HepG2 (cell line): ENCODE results near the gene SYT7. TPM values are rescaled to one million over a fixed set of nuclear protein-coding genes. Genes with fewer than 3 reads are reported as not detected.

Experiments
- ATAC-seq: fragments of 200-7000 bp; cut with Tn5 transposase; 3 replicates; pipeline ENCODE4 v1.9.1; 2020; ENCODE audit warnings: mild to moderate bottlenecking, moderate library complexity
- BruUV-seq: library from RNA; stranded (reverse); fragments of 400-500 nt; replicated peaks from 2 replicates; lab custom pipeline; 2021; lab: Mats Ljungman, UMichigan
- CTCF ChIA-PET: fragments of 300-600 bp; formaldehyde crosslinking; extraction: SDS; loops from one replicate; lab custom pipeline; 2021; ENCODE audit warnings: low total read pairs, inconsistent platforms, low intra/inter-chr PET ratio; lab: Yijun Ruan, JAX
- POLR2A ChIA-PET: fragments of 350-600 bp; sonication (Branson Sonifier 250); formaldehyde crosslinking; loops from one replicate; lab custom pipeline; 2020; ENCODE audit warnings: antibody characterized with exemption, inconsistent platforms; lab: Yijun Ruan, JAX
- DNase-seq: peaks from one replicate; pipeline ENCODE4 v3.0.0-alpha.2; 2015; ENCODE audit warnings: low spot score
- FAIRE-seq: peaks from 3 replicates; lab custom pipeline; 2011; peaks lifted over from hg19 to GRCh38; lab: Jason Lieb, UNC
- H2AFZ ChIP-seq: one replicate; pipeline ENCODE4 v1.6.1; 2011; ENCODE audit warnings: low read length, inconsistent platforms
- H3K27ac ChIP-seq: fragments of 300-600 bp; 3 replicates; pipeline ENCODE4 v1.8.0; 2011; ENCODE audit warnings: mixed run types, mild to moderate bottlenecking, mixed read lengths, low read length, inconsistent platforms; ENCODE audit not compliant: insufficient read depth; ENCODE audit errors: extremely low read length
- H3K27me3 ChIP-seq, 2 experiments: fragments of 200-600 bp in 1 of 2; 2 replicates in 1 of 2; 3 replicates in 1 of 2; pipeline versions ENCODE4 v1.6.0 to v1.8.0; 2011; ENCODE audit warnings: low read length in 2 of 2, mild to moderate bottlenecking in 2 of 2, moderate library complexity in 2 of 2, inconsistent platforms in 1 of 2; ENCODE audit not compliant: insufficient read depth in 2 of 2, control insufficient read depth in 1 of 2
- H3K36me3 ChIP-seq, 2 experiments: fragments of 200-600 bp in 1 of 2; replicated peaks in 1 of 2; 2 replicates in 1 of 2; 3 replicates in 1 of 2; pipeline versions ENCODE4 v1.5.1 to v1.8.0; 2011; ENCODE audit warnings: low read length in 2 of 2, inconsistent platforms in 1 of 2; ENCODE audit not compliant: insufficient read depth in 2 of 2, control insufficient read depth in 1 of 2
- H3K4me1 ChIP-seq: 2 replicates; pipeline ENCODE4 v1.5.1; 2012; ENCODE audit warnings: low read length, inconsistent platforms; ENCODE audit not compliant: insufficient read depth
- H3K4me2 ChIP-seq: 2 replicates; pipeline ENCODE4 v1.6.0; 2011; ENCODE audit warnings: low read depth, low read length, inconsistent platforms
- H3K4me3 ChIP-seq, 3 experiments: fragments of 200-600 bp in 1 of 3; sonication (generic), shearing (Covaris generic) in 1 of 3; replicated peaks in 1 of 3; 2 replicates each; pipeline ENCODE4 v1.5.1; 2011 to 2016; ENCODE audit warnings: low read length in 3 of 3, inconsistent platforms in 2 of 3, low read depth in 2 of 3, mild to moderate bottlenecking in 2 of 3, control low read depth in 1 of 3, mixed read lengths in 1 of 3; ENCODE audit not compliant: insufficient read depth in 1 of 3
- H3K79me2 ChIP-seq: one replicate; pipeline ENCODE4 v1.6.1; 2011; ENCODE audit warnings: low read length, inconsistent platforms; ENCODE audit not compliant: insufficient read depth
- H3K9ac ChIP-seq: 2 replicates; pipeline ENCODE4 v1.6.0; 2011; ENCODE audit warnings: mild to moderate bottlenecking, low read depth, low read length, inconsistent platforms; ENCODE audit not compliant: insufficient read depth
- H3K9me3 ChIP-seq: 2 replicates; pipeline ENCODE4 v1.5.1; 2012; ENCODE audit warnings: mild to moderate bottlenecking, low read length
- H4K20me1 ChIP-seq: 2 replicates; pipeline ENCODE4 v1.6.0; 2011; ENCODE audit warnings: inconsistent platforms, mild to moderate bottlenecking, low read length, moderate library complexity; ENCODE audit not compliant: insufficient read depth
- EZH2 ChIP-seq: conservative IDR thresholded peaks from 2 replicates; pipeline ENCODE4 v1.6.1; 2012; ENCODE audit warnings: mild to moderate bottlenecking, low read depth, low read length, moderate library complexity
- HOXA3 ChIP-seq: sonication (generic); formaldehyde crosslinking; IDR thresholded peaks from 2 replicates; pipeline ENCODE4 v1.5.0; 2020; ENCODE audit warnings: missing genetic modification reagents
- MYC ChIP-seq: sonication (generic); formaldehyde crosslinking; IDR thresholded peaks from 2 replicates; pipeline ENCODE4 v1.9.0; 2021; ENCODE audit warnings: missing genetic modification reagents, borderline replicate concordance
- NFE2L2 ChIP-seq: fragments of 150-350 bp; IDR thresholded peaks from 2 replicates; pipeline ENCODE4 v1.6.1; 2014; ENCODE audit warnings: low read length
- RFX1 ChIP-seq: fragments of 450-650 bp; IDR thresholded peaks from 2 replicates; pipeline ENCODE4 v1.6.1; 2017
- RFXAP ChIP-seq: sonication (generic); formaldehyde crosslinking; IDR thresholded peaks from 2 replicates; pipeline ENCODE4 v1.4.0; 2020; ENCODE audit warnings: missing genetic modification reagents, borderline replicate concordance
- RXRA ChIP-seq: sonication (generic); formaldehyde crosslinking; IDR thresholded peaks from 2 replicates; pipeline ENCODE4 v1.5.1; 2020; ENCODE audit warnings: missing genetic modification reagents
- SALL1 ChIP-seq: sonication (generic); formaldehyde crosslinking; IDR thresholded peaks from 2 replicates; pipeline ENCODE4 v1.8.0; 2022; ENCODE audit warnings: mild to moderate bottlenecking, missing genetic modification reagents
- SALL2 ChIP-seq: sonication (generic); formaldehyde crosslinking; IDR thresholded peaks from 2 replicates; pipeline ENCODE4 v1.8.1; 2023; ENCODE audit warnings: mild to moderate bottlenecking, missing genetic modification reagents, inconsistent platforms
- SAP130 ChIP-seq: IDR thresholded peaks from 2 replicates; pipeline ENCODE4 v1.6.1; 2016; ENCODE audit warnings: low read depth
- ZNF350 ChIP-seq: sonication (generic); formaldehyde crosslinking; IDR thresholded peaks from 2 replicates; pipeline ENCODE4 v1.4.0; 2020; ENCODE audit warnings: mild to moderate bottlenecking, low read depth, missing genetic modification reagents, borderline replicate concordance
- ZNF652 ChIP-seq: IDR thresholded peaks from 2 replicates; pipeline ENCODE4 v1.6.1; 2016; ENCODE audit warnings: low read depth, borderline replicate concordance
- ZNF777 ChIP-seq: sonication (generic); formaldehyde crosslinking; IDR thresholded peaks from 2 replicates; pipeline ENCODE4 v1.4.0; 2020; ENCODE audit warnings: missing genetic modification reagents
- WGBS: methylation state at CpG from one replicate; pipeline ENCODE4 v1.1.6; 2017; ENCODE audit warnings: low lambda C conversion rate; 5-methylcytosine and 5-hydroxymethylcytosine counted together
- in situ Hi-C: cut with HindIII; loops from 2 replicates; pipeline ENCODE4 v1.10.0; 2017; ENCODE audit warnings: low pct_unique_long_range_greater_than_20kb; ENCODE audit not compliant: extremely low pct_ligation_motif_present
- intact Hi-C: fragments of 100-400 bp; cut with micrococcal nuclease; formaldehyde crosslinking; loops from one replicate; pipeline ENCODE4 v1.10.0; 2022; ENCODE audit not compliant: unreplicated experiment
- polyA plus RNA-seq, 8 experiments: library from polyadenylated mRNA; depleted of rRNA in 3 of 8; stranded (reverse) in 7 of 8; unstranded in 1 of 8; fragments of >200 nt; fragmentation: Illumina TruSeq in 4 of 8; extraction: Trizol in 4 of 8; gene quantifications; 2 replicates each; pipeline versions ENCODE4 v1.2.1 to v1.2.3, GENCODE V29; 2011 to 2016; ENCODE audit warnings: low read depth in 4 of 8, missing spikeins in 1 of 8, mixed read lengths in 1 of 8; ENCODE audit not compliant: insufficient read depth in 1 of 8
- total RNA-seq, 5 experiments: library from RNA; depleted of rRNA; stranded (reverse); fragments of >200 nt; fragmentation: Illumina TruSeq; extraction: Trizol; gene quantifications; 2 replicates each; pipeline ENCODE4 v1.2.3, GENCODE V29; 2016; ENCODE audit warnings: low read depth in 1 of 5
- TF ChIP-seq, protein P1 (sequence below): sonication (generic); formaldehyde crosslinking; IDR thresholded peaks from 2 replicates; pipeline ENCODE4 v1.5.0; 2020; ENCODE audit warnings: mild to moderate bottlenecking, missing genetic modification reagents, moderate library complexity
- TF ChIP-seq, protein P2 (sequence below): sonication (generic); formaldehyde crosslinking; IDR thresholded peaks from 2 replicates; pipeline ENCODE4 v1.5.0; 2020; ENCODE audit warnings: mild to moderate bottlenecking, missing genetic modification reagents, borderline replicate concordance
- TF ChIP-seq, protein P3 (sequence below): sonication (generic); formaldehyde crosslinking; IDR thresholded peaks from 2 replicates; pipeline ENCODE4 v1.5.0; 2020; ENCODE audit warnings: mild to moderate bottlenecking, missing genetic modification reagents

Gene SYT7
- total and polyA plus RNA-seq, 2 of the 13 experiments (the other 11 are each of a cell fraction or from before 2014, with no cell fraction given): 1.4 to 4.4 TPM

DNA sequence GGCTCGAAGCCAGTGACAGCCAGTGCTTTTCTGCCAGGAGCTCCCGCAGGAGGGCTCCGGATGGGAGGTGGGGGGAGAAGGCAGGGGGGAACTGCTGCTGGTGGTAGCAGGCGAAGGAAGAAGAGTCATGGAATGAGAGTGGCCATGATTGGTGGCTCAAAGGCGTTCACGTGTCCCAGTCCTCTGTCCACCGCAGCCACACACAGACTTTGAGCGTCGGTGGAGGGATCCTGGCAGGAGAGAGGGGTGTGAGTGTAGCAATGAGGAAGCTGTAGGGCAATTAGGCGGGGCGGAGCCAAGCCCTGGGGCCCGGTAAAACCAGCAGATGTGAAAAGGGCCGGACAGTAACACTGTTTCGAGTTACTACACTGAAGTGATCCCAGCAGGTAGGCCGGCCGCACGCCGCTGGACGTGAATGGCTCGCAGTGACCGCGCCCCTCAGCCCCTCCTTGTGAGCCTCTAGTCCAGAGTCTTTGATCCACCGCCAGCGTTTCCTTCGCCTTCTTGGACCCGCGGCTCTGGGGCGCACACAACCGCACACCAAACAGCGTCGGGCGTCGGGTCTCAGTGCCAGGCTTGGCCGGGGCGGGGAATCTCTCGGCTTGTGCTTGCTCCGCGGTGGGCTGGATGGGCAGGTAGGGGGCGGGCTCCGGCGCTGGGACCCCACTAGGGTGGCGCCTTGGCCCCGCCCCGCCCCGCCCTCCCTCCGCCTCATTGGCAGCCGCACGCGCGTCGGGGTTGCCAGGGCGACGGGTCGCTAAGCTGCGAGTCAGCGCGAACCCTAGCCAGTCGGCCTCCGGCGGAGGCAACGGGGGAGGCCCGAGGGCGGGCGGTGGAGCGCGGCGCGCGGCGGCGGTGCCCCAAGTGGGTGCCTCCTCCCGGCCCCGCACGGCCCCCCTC is 72.7 kb downstream of the SYT7 start, which contains the start of gene LRRC10B:
TSS of gene LRRC10B (plus strand) at position 788 of the 900 bp plus-strand sequence. CDS start 250 bp downstream, outside the sequence.
- DNase-seq: no peak
- peak; percentile 17 for ATAC-seq
- in situ Hi-C loops (no loop called here), intact Hi-C loops (no loop called here)
- peak within 1 kb of the TSS; percentile 21 to 60 (median 30); a peak in 5 of 6 replicates for H3K4me3 ChIP-seq
- H3K36me3 ChIP-seq: no peaks in the 10 kb centered on the region
- no peaks in the 10 kb centered on the region for H3K9me3 ChIP-seq
- no peaks in the 10 kb centered on the region for H3K79me2 ChIP-seq
- peak within 1 kb of the TSS; percentile 69 for H3K4me2 ChIP-seq
- peaks cover 28% of the 10 kb centered on the region for H3K4me1 ChIP-seq
- ChIA-PET POLR2A (no interaction called here), CTCF (no interaction called here)
- H3K27me3 ChIP-seq: peaks cover 16 to 57% of the 10 kb centered on the region in 2 experiments
- WGBS: 3% methylated on average over 16 of the region's 74 CpGs
- H2AFZ ChIP-seq: peak within 1 kb of the TSS; percentile 42
- no peaks in the 10 kb centered on the region for H4K20me1 ChIP-seq
- H3K9ac ChIP-seq: no peak within 1 kb of the TSS
- H3K27ac ChIP-seq: no peak within 1 kb of the TSS
- BruUV-seq: no TSS peak
- no peak for FAIRE-seq
- no peak for TF ChIP-seq ZNF350 (CRISPR knock-in tag)
- peak; percentile 77 for TF ChIP-seq ZNF777 (CRISPR knock-in tag)
- TF ChIP-seq, protein P1, sequence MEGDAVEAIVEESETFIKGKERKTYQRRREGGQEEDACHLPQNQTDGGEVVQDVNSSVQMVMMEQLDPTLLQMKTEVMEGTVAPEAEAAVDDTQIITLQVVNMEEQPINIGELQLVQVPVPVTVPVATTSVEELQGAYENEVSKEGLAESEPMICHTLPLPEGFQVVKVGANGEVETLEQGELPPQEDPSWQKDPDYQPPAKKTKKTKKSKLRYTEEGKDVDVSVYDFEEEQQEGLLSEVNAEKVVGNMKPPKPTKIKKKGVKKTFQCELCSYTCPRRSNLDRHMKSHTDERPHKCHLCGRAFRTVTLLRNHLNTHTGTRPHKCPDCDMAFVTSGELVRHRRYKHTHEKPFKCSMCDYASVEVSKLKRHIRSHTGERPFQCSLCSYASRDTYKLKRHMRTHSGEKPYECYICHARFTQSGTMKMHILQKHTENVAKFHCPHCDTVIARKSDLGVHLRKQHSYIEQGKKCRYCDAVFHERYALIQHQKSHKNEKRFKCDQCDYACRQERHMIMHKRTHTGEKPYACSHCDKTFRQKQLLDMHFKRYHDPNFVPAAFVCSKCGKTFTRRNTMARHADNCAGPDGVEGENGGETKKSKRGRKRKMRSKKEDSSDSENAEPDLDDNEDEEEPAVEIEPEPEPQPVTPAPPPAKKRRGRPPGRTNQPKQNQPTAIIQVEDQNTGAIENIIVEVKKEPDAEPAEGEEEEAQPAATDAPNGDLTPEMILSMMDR (CRISPR knock-in tag): peak; percentile 14; the same call in 1 of the 2 replicates
- peak; percentile 87 for TF ChIP-seq EZH2
- no peak for TF ChIP-seq RXRA (CRISPR knock-in tag)
- TF ChIP-seq HOXA3 (CRISPR knock-in tag): 0 out of 2 replicates have a peak, but pooled peaks have one; percentile 15
- 0 out of 2 replicates have a peak, but pooled peaks have one; percentile 23 for TF ChIP-seq MYC
- peak; percentile 31; the same call in 1 of the 2 replicates for TF ChIP-seq RFX1
- TF ChIP-seq, protein P2, sequence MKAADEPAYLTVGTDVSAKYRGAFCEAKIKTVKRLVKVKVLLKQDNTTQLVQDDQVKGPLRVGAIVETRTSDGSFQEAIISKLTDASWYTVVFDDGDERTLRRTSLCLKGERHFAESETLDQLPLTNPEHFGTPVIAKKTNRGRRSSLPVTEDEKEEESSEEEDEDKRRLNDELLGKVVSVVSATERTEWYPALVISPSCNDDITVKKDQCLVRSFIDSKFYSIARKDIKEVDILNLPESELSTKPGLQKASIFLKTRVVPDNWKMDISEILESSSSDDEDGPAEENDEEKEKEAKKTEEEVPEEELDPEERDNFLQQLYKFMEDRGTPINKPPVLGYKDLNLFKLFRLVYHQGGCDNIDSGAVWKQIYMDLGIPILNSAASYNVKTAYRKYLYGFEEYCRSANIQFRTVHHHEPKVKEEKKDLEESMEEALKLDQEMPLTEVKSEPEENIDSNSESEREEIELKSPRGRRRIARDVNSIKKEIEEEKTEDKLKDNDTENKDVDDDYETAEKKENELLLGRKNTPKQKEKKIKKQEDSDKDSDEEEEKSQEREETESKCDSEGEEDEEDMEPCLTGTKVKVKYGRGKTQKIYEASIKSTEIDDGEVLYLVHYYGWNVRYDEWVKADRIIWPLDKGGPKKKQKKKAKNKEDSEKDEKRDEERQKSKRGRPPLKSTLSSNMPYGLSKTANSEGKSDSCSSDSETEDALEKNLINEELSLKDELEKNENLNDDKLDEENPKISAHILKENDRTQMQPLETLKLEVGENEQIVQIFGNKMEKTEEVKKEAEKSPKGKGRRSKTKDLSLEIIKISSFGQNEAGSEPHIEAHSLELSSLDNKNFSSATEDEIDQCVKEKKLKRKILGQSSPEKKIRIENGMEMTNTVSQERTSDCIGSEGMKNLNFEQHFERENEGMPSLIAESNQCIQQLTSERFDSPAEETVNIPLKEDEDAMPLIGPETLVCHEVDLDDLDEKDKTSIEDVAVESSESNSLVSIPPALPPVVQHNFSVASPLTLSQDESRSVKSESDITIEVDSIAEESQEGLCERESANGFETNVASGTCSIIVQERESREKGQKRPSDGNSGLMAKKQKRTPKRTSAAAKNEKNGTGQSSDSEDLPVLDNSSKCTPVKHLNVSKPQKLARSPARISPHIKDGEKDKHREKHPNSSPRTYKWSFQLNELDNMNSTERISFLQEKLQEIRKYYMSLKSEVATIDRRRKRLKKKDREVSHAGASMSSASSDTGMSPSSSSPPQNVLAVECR (CRISPR knock-in tag): 0 out of 2 replicates have a peak, but pooled peaks have one; percentile 12
- TF ChIP-seq, protein P3, sequence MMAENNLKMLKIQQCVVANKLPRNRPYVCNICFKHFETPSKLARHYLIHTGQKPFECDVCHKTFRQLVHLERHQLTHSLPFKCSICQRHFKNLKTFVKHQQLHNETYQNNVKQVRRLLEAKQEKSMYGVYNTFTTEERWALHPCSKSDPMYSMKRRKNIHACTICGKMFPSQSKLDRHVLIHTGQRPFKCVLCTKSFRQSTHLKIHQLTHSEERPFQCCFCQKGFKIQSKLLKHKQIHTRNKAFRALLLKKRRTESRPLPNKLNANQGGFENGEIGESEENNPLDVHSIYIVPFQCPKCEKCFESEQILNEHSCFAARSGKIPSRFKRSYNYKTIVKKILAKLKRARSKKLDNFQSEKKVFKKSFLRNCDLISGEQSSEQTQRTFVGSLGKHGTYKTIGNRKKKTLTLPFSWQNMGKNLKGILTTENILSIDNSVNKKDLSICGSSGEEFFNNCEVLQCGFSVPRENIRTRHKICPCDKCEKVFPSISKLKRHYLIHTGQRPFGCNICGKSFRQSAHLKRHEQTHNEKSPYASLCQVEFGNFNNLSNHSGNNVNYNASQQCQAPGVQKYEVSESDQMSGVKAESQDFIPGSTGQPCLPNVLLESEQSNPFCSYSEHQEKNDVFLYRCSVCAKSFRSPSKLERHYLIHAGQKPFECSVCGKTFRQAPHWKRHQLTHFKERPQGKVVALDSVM (CRISPR knock-in tag): peak; percentile 94
- 0 out of 2 replicates have a peak, but pooled peaks have one; percentile 19 for TF ChIP-seq RFXAP (CRISPR knock-in tag)
- no peak for TF ChIP-seq NFE2L2
- TF ChIP-seq SALL1 (CRISPR knock-in tag): peak; percentile 9; the same call in 1 of the 2 replicates
- TF ChIP-seq SAP130 (CRISPR knock-in tag): peak; percentile 35
- TF ChIP-seq SALL2 (CRISPR knock-in tag): 0 out of 2 replicates have a peak, but pooled peaks have one; percentile 15
- TF ChIP-seq ZNF652 (CRISPR knock-in tag): no peak
